LHCN-M2 (cell line): ENCODE measurements around the gene PRRC2A. TPM values are rescaled to one million over a fixed set of nuclear protein-coding genes. Genes with fewer than 3 reads are reported as not detected.
A peak's percentile ranks its signal among the peaks of the same experiment; 100 is the strongest.

Experiments
- DNase-seq: peaks from one replicate; pipeline ENCODE4 v3.0.0-alpha.2; 2012; ENCODE audit warnings: low read depth
- total RNA-seq: library from RNA; depleted of rRNA; stranded (reverse); fragments of >200 nt; gene quantifications from 2 replicates; pipeline ENCODE4 v1.2.3, GENCODE V29; 2014

PRRC2A gene
- total RNA-seq, 1 experiment from 2014 or later = 81.7 TPM

GRCh38 chr6:31651602-31652191, 31.2 kb downstream of the PRRC2A start:
- DNase-seq = peak; percentile 75

GRCh38 chr6:31652925-31653724, 32.6 kb downstream of the PRRC2A start:
- no peak for DNase-seq

- no peak for DNase-seq
Measured at GRCh38 chr6:31654574-31655348, 34.2 kb downstream of the PRRC2A start.

GRCh38 chr6:31655349-31656237, 35.1 kb downstream of the PRRC2A start, which contains the start of gene APOM:
Gene APOM (plus strand): TSS chr6:31655894. CDS start chr6:31655967, 73 bp downstream.
- no peak for DNase-seq

GRCh38 chr6:31657406-31658157, 37.1 kb downstream of the PRRC2A start:
- DNase-seq = no peak

- DNase-seq = no peak
Measured at GRCh38 chr6:31658158-31658688, 37.7 kb downstream of the PRRC2A start.

GRCh38 chr6:31658983-31659648, 38.6 kb downstream of the PRRC2A start:
- no peak for DNase-seq

- DNase-seq = peak; percentile 28
Measured at GRCh38 chr6:31659649-31660380, 39.3 kb downstream of the PRRC2A start.

GRCh38 chr6:31660381-31661261, 40.1 kb downstream of the PRRC2A start, which contains the start of gene C6orf47:
Gene C6orf47 (minus strand): TSS chr6:31660778. CDS start chr6:31659947, 831 bp downstream.
- DNase-seq = peak; percentile 83

GRCh38 chr6:31661262-31662123, 41.0 kb downstream of the PRRC2A start:
- no peak for DNase-seq

GRCh38 chr6:31662124-31662723, 41.7 kb downstream of the PRRC2A start:
- DNase-seq = no peak

GRCh38 chr6:31663126-31663960, 42.8 kb downstream of the PRRC2A start:
- peak; percentile 41 for DNase-seq

GRCh38 chr6:31663961-31664789, 43.7 kb downstream of the PRRC2A start:
- DNase-seq = peak; percentile 88

GRCh38 chr6:31664790-31665500, 44.4 kb downstream of the PRRC2A start, which contains the start of gene GPANK1:
Gene GPANK1 (minus strand): TSS chr6:31664997. CDS start chr6:31664478, 519 bp downstream.
- DNase-seq = peak; percentile 97
